IMR-90 (cell line): ENCODE results near the gene RAB9A. TPM values are rescaled to one million over a fixed set of nuclear protein-coding genes. Genes with fewer than 3 reads are reported as not detected.

Experiments
- ATAC-seq: fragments of 200-7000 bp; cut with Tn5 transposase; 2 replicates; pipeline ENCODE4 v1.9.1; 2020; ENCODE audit warnings: low read depth, mild to moderate bottlenecking, moderate library complexity
- BruUV-seq: library from RNA; stranded (reverse); fragments of 400-500 nt; replicated peaks from 2 replicates; lab custom pipeline; 2021; lab: Mats Ljungman, UMichigan
- CTCF ChIA-PET: fragments of 300-600 bp; formaldehyde crosslinking; extraction: SDS; loops from one replicate; lab custom pipeline; 2021; ENCODE audit warnings: antibody characterized with exemption; lab: Yijun Ruan, JAX
- POLR2A ChIA-PET: fragments of 300-600 bp; sonication (Branson Sonifier 250); formaldehyde crosslinking; loops from one replicate; lab custom pipeline; 2022; ENCODE audit warnings: antibody characterized with exemption; ENCODE audit not compliant: unreplicated experiment; lab: Charles Lee
- DNase-seq: peaks from one replicate; pipeline ENCODE4 v3.0.0; 2013
- H2AFZ ChIP-seq: replicated peaks from 2 replicates; pipeline ENCODE3; 2013; ENCODE audit warnings: low read length, mild to moderate bottlenecking; ENCODE audit not compliant: poor library complexity
- H2AK5ac ChIP-seq: 2 replicates; pipeline ENCODE4 v1.6.1; 2013; ENCODE audit warnings: low read depth, low read length, inconsistent platforms
- H2AK9ac ChIP-seq: replicated peaks from 2 replicates; pipeline ENCODE3; 2013; ENCODE audit warnings: mild to moderate bottlenecking, low read depth, low read length, moderate library complexity; ENCODE audit not compliant: poor library complexity
- H2BK120ac ChIP-seq: 2 replicates; pipeline ENCODE4 v1.6.1; 2013; ENCODE audit warnings: low read depth, low read length, inconsistent platforms
- H2BK15ac ChIP-seq: 3 replicates; pipeline ENCODE4 v1.6.1; 2013; ENCODE audit warnings: low read depth, low read length, inconsistent platforms
- H2BK20ac ChIP-seq: 2 replicates; pipeline ENCODE4 v1.6.1; 2013; ENCODE audit warnings: low read depth, mild to moderate bottlenecking, inconsistent platforms, low read length, moderate library complexity
- H2BK5ac ChIP-seq: 2 replicates; pipeline ENCODE4 v1.6.1; 2013; ENCODE audit warnings: mild to moderate bottlenecking, low read depth, low read length, inconsistent platforms; ENCODE audit not compliant: poor library complexity, severe bottlenecking
- H3K14ac ChIP-seq: replicated peaks from 2 replicates; pipeline ENCODE4 v1.6.1; 2013; ENCODE audit warnings: low read depth, low read length, inconsistent platforms
- H3K18ac ChIP-seq: 2 replicates; pipeline ENCODE4 v1.6.1; 2013; ENCODE audit warnings: low read depth, low read length, control low read depth
- H3K23ac ChIP-seq: 2 replicates; pipeline ENCODE4 v1.6.1; 2013; ENCODE audit warnings: low read depth, low read length, inconsistent platforms
- H3K27ac ChIP-seq: 2 replicates; pipeline ENCODE4 v1.5.1; 2013; ENCODE audit warnings: mild to moderate bottlenecking, control low read depth, low read length; ENCODE audit not compliant: insufficient read depth
- H3K27me3 ChIP-seq: 2 replicates; pipeline ENCODE4 v1.6.1; 2013; ENCODE audit warnings: low read length; ENCODE audit not compliant: control insufficient read depth, insufficient read depth
- H3K36me3 ChIP-seq: 2 replicates; pipeline ENCODE4 v1.6.1; 2013; ENCODE audit warnings: low read length, mixed read lengths; ENCODE audit not compliant: control insufficient read depth, insufficient read depth
- H3K4ac ChIP-seq: 2 replicates; pipeline ENCODE4 v1.6.1; 2013; ENCODE audit warnings: low read depth, low read length, inconsistent platforms
- H3K4me1 ChIP-seq: 2 replicates; pipeline ENCODE4 v1.6.1; 2013; ENCODE audit warnings: low read length, mixed read lengths; ENCODE audit not compliant: control insufficient read depth, insufficient read depth
- H3K4me2 ChIP-seq: 2 replicates; pipeline ENCODE4 v1.6.1; 2013; ENCODE audit warnings: low read depth, mild to moderate bottlenecking, control low read depth, low read length, moderate library complexity
- H3K4me3 ChIP-seq: 2 replicates; pipeline ENCODE4 v1.5.1; 2013; ENCODE audit warnings: low read depth, mild to moderate bottlenecking, control low read depth, low read length, moderate library complexity; ENCODE audit not compliant: insufficient read depth
- H3K56ac ChIP-seq: 2 replicates; pipeline ENCODE4 v1.6.1; 2013; ENCODE audit warnings: low read length, inconsistent platforms; ENCODE audit not compliant: insufficient read depth; ENCODE audit errors: extremely low read depth
- H3K79me1 ChIP-seq, 2 experiments: 2 replicates each; pipeline ENCODE4 v1.6.1; 2013; ENCODE audit warnings: low read length in 2 of 2, inconsistent platforms in 1 of 2, low read depth in 1 of 2
- H3K9ac ChIP-seq: 2 replicates; pipeline ENCODE4 v1.6.1; 2013; ENCODE audit warnings: low read depth, low read length, control low read depth
- H3K9me1 ChIP-seq: 2 replicates; pipeline ENCODE4 v1.6.1; 2013; ENCODE audit warnings: low read length, inconsistent platforms; ENCODE audit not compliant: insufficient read depth
- H3K9me3 ChIP-seq: 2 replicates; pipeline ENCODE4 v1.6.1; 2013; ENCODE audit warnings: low read length; ENCODE audit not compliant: control insufficient read depth, insufficient read depth
- H4K20me1 ChIP-seq: 2 replicates; pipeline ENCODE4 v1.6.1; 2013; ENCODE audit warnings: low read length, inconsistent platforms; ENCODE audit not compliant: insufficient read depth
- H4K5ac ChIP-seq: 2 replicates; pipeline ENCODE4 v1.6.1; 2013; ENCODE audit warnings: mild to moderate bottlenecking, low read depth, low read length, control low read depth
- H4K8ac ChIP-seq, 2 experiments: 2 replicates each; pipeline ENCODE4 v1.6.1; 2013; ENCODE audit warnings: low read depth in 2 of 2, low read length in 2 of 2, control low read depth in 1 of 2, inconsistent platforms in 1 of 2
- H4K91ac ChIP-seq: 2 replicates; pipeline ENCODE4 v1.6.1; 2013; ENCODE audit warnings: low read depth, low read length, inconsistent platforms; ENCODE audit not compliant: insufficient read depth
- CEBPB ChIP-seq: IDR thresholded peaks from 2 replicates; pipeline ENCODE4 v1.6.1; 2012; ENCODE audit warnings: low read depth, low read length, improper control_type of control experiment
- CHD1 ChIP-seq: IDR thresholded peaks from 2 replicates; pipeline ENCODE4 v1.6.1; 2012; ENCODE audit warnings: low read depth, low read length, improper control_type of control experiment
- CTCF ChIP-seq: conservative IDR thresholded peaks from 2 replicates; pipeline ENCODE4 v1.5.1; 2012; ENCODE audit warnings: mild to moderate bottlenecking, low read depth, low read length, improper control_type of control experiment
- ELK1 ChIP-seq: fragments of 150-350 bp; IDR thresholded peaks from 2 replicates; pipeline ENCODE4 v1.6.1; 2016; ENCODE audit warnings: low read depth, mild to moderate bottlenecking, low read length, moderate library complexity, borderline replicate concordance
- FOS ChIP-seq: fragments of 150-350 bp; IDR thresholded peaks from 2 replicates; pipeline ENCODE4 v1.6.1; 2016; ENCODE audit warnings: low read depth, low read length
- MAFK ChIP-seq: IDR thresholded peaks from 2 replicates; pipeline ENCODE4 v1.6.1; 2012; ENCODE audit warnings: low read depth, low read length, improper control_type of control experiment
- MAZ ChIP-seq: IDR thresholded peaks from 2 replicates; pipeline ENCODE4 v1.6.1; 2012; ENCODE audit warnings: low read depth, mild to moderate bottlenecking, low read length, improper control_type of control experiment, moderate library complexity, borderline replicate concordance
- MXI1 ChIP-seq: IDR thresholded peaks from 2 replicates; pipeline ENCODE4 v1.6.1; 2012; ENCODE audit warnings: low read depth, mild to moderate bottlenecking, low read length, moderate library complexity, borderline replicate concordance
- NFE2L2 ChIP-seq: fragments of 150-350 bp; IDR thresholded peaks from 2 replicates; pipeline ENCODE4 v1.6.1; 2016; ENCODE audit warnings: low read depth, mild to moderate bottlenecking, low read length
- POLR2A ChIP-seq: IDR thresholded peaks from 2 replicates; pipeline ENCODE4 v1.6.1; 2012; ENCODE audit warnings: mild to moderate bottlenecking, low read depth, low read length
- RAD21 ChIP-seq: IDR thresholded peaks from 2 replicates; pipeline ENCODE4 v1.6.1; 2012; ENCODE audit warnings: low read length, improper control_type of control experiment
- RCOR1 ChIP-seq: IDR thresholded peaks from 2 replicates; pipeline ENCODE4 v1.6.1; 2012; ENCODE audit warnings: mild to moderate bottlenecking, low read length, improper control_type of control experiment; ENCODE audit not compliant: insufficient replicate concordance
- RFX5 ChIP-seq: IDR thresholded peaks from 2 replicates; pipeline ENCODE4 v1.8.0; 2012; ENCODE audit warnings: low read depth, mild to moderate bottlenecking, low read length, moderate library complexity
- SMC3 ChIP-seq: fragments of 150-350 bp; IDR thresholded peaks from 2 replicates; pipeline ENCODE4 v1.6.1; 2016; ENCODE audit warnings: low read depth, mild to moderate bottlenecking, antibody characterized with exemption, low read length, moderate library complexity
- USF2 ChIP-seq: fragments of 150-350 bp; IDR thresholded peaks from 2 replicates; pipeline ENCODE4 v1.6.1; 2017; ENCODE audit warnings: mild to moderate bottlenecking, antibody characterized with exemption, low read length, low read depth
- WGBS, 2 experiments: methylation state at CpG; one replicate each; pipeline versions ENCODE4 v1.1.5 to v1.1.7; 2013; ENCODE audit warnings: missing lambda C conversion rate in 2 of 2; ENCODE audit not compliant: insufficient read length in 1 of 2; ENCODE audit errors: extremely low coverage in 2 of 2; 5-methylcytosine and 5-hydroxymethylcytosine counted together
- dilution Hi-C: fragments of 300-500 bp; cut with HindIII; formaldehyde crosslinking; loops from one replicate; pipeline ENCODE4 v1.14.3; 2018; ENCODE audit warnings: low sequenced_read_pairs; ENCODE audit not compliant: unreplicated experiment
- in situ Hi-C: fragments of 300-500 bp; cut with MboI; formaldehyde crosslinking; loops from 3 replicates; pipeline ENCODE4 v1.14.3; 2019; ENCODE audit warnings: low sequenced_read_pairs, inconsistent platforms, mixed read lengths
- intact Hi-C: fragments of 100-400 bp; cut with micrococcal nuclease; formaldehyde crosslinking; loops from 2 replicates; pipeline ENCODE4 v1.10.0; 2022
- polyA plus RNA-seq, 3 experiments: library from polyadenylated mRNA; depleted of rRNA; stranded (reverse); fragments of >200 nt; gene quantifications; 2 replicates each; pipeline ENCODE4 v1.2.3, GENCODE V29; 2012; ENCODE audit warnings: low replicate concordance in 1 of 3
- total RNA-seq: library from RNA; depleted of rRNA; stranded (reverse); fragments of >200 nt; gene quantifications from 2 replicates; pipeline ENCODE4 v1.2.3, GENCODE V29; 2012

The RAB9A gene
- total and polyA plus RNA-seq, 2 of the 4 experiments (the other 2 are of a cell fraction) = 15.8 to 22.3 TPM

GRCh38 chrX:13652287-13652793, 36.6 kb upstream of the RAB9A start:
- POLR2A ChIA-PET = no interaction called here
- Histone ChIP-seq H2BK20ac (peak overlapping the region; percentile 96), H3K36me3 (no peaks in the 10 kb centered on the region), H2AK9ac (peak overlapping the region; percentile 96), H3K4me1 (peaks cover 2% of the 10 kb centered on the region), H4K91ac (peak overlapping the region; percentile 95), H3K79me1 (no peaks in the 10 kb centered on the region; a peak in 1 of 4 replicates), H3K4ac (peak overlapping the region; percentile 99), H4K8ac (peak overlapping the region; percentile 71 to 99; a peak in 3 of 4 replicates), H3K56ac (peak overlapping the region; percentile 94), H3K18ac (peak overlapping the region; percentile 90), H3K9me3 (no peaks in the 10 kb centered on the region), H3K4me3 (peak overlapping the region; percentile 58), H3K27me3 (no peaks in the 10 kb centered on the region; the same call in 1 of the 2 replicates), H2BK5ac (peak overlapping the region; percentile 99), H2BK120ac (peak overlapping the region; percentile 97), H3K9me1 (peaks cover 4% of the 10 kb centered on the region; the same call in 1 of the 2 replicates), H3K4me2 (peak overlapping the region; percentile 95), H3K23ac (peak overlapping the region; percentile 100), H2BK15ac (peak overlapping the region; percentile 81; the same call in 1 of the 3 replicates), H3K9ac (peak overlapping the region; percentile 77), H2AFZ (peak overlapping the region; percentile 83), H3K27ac (peak overlapping the region; percentile 92), H3K14ac (peak overlapping the region; percentile 98), H2AK5ac (peak overlapping the region; percentile 92; the same call in 1 of the 2 replicates), H4K5ac (peak overlapping the region; percentile 81), H4K20me1 (peaks cover 4% of the 10 kb centered on the region; the same call in 1 of the 2 replicates)
- no TSS peak for BruUV-seq
- 0% methylated on average over 3 of the region's 7 CpGs; no CpG with 5 or more reads in 1 of the 2 experiments for WGBS, 2 experiments
- CTCF ChIA-PET = no interaction called here
- DNase-seq (peak; percentile 98), ATAC-seq (peak; percentile 28)
- intact Hi-C loops (loop anchor here (5.0 kb wide), 1 partner anchor 680 kb away; no protein-coding TSS in a partner anchor), in situ Hi-C loops (loop anchor here (5.0 to 10.0 kb wide), 2 partner anchors 375 to 698 kb away; partner anchors contain the start of gene GEMIN8), dilution Hi-C loops (no loop called here)
- TF ChIP-seq POLR2A (no peak; the same call in 1 of the 2 replicates), MAZ (no peak), CHD1 (no peak), MXI1 (no peak), RFX5 (no peak), USF2 (peak; percentile 77), MAFK (no peak), FOS (peak; percentile 82), SMC3 (no peak), NFE2L2 (no peak), ELK1 (no peak), RAD21 (no peak), RCOR1 (peak; percentile 47), CTCF (no peak), CEBPB (0 out of 2 replicates have a peak, but pooled peaks have one; percentile 18)
